ENCODE results near the gene TBX21.

DNA sequence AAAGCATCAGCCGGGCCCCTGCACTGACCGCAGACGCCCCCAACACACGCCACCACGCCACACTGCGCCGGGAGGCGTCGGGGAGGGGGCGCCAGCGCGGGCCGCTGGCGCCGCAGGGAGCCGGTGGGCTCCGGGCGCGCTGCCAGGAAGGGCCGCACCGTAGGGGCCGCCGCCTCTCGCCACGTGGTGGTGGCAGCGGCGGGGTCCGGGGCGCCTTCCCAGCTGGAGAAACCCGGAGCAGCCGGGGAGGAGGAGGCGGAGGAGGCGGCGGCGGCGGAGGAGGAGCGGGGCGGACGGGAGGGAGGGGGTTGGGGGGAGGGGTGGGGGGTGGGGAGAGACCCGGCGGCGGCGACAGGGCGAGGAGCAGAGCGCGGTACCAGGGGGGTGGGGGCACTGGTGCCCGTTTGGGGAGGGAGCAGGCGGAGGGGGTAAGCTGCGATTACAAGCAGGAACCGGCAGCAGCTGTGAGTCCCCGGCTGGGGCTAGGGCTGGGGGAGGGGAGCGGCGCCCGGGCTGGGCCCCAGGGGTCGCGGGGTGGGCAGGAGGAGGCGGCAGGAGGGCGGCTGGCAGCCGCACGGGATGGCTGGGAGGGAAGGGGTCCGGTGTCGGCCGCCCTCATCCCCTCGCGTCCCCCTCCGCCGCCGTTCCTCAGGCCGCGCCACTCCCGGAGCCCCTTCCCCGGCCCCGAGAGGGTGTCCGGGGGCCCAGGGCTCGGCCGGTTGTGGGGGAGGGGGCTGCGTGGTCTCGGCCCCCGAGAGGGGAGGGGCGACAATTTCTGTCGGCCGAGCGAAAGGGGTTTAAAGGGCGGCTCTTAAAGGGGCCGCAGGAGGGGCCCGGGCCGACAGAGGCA lies 39.1 kb upstream of the TBX21 start, which contains the start of gene TBKBP1:
- TF ChIP-seq, protein P1, sequence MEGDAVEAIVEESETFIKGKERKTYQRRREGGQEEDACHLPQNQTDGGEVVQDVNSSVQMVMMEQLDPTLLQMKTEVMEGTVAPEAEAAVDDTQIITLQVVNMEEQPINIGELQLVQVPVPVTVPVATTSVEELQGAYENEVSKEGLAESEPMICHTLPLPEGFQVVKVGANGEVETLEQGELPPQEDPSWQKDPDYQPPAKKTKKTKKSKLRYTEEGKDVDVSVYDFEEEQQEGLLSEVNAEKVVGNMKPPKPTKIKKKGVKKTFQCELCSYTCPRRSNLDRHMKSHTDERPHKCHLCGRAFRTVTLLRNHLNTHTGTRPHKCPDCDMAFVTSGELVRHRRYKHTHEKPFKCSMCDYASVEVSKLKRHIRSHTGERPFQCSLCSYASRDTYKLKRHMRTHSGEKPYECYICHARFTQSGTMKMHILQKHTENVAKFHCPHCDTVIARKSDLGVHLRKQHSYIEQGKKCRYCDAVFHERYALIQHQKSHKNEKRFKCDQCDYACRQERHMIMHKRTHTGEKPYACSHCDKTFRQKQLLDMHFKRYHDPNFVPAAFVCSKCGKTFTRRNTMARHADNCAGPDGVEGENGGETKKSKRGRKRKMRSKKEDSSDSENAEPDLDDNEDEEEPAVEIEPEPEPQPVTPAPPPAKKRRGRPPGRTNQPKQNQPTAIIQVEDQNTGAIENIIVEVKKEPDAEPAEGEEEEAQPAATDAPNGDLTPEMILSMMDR (IDR thresholded peaks at IDR 0.05; ENCODE audit: insufficient read depth, low read length, poor library complexity, severe bottlenecking), result no peak
- no peak for TF ChIP-seq EZH2phosphoT487 (conservative IDR thresholded peaks at IDR 0.05; ENCODE audit: low read length)

All from SU-DHL-6 (cell line).